Liver (tissue), 9 donors: Measurements from ENCODE around the gene NYAP2. TPM values are rescaled to one million over a fixed set of nuclear protein-coding genes. Genes with fewer than 3 reads are reported as not detected.

Experiments
- DNase-seq: peaks from one replicate; pipeline ENCODE4 v3.0.0-alpha.2; 2017; ENCODE audit warnings: low spot score
- H3K27ac ChIP-seq, 2 donors: one replicate each; pipeline ENCODE4 v1.7.0; 2013; ENCODE audit warnings: inconsistent platforms in 2 of 2, low read length in 2 of 2, control low read depth in 1 of 2, low read depth in 1 of 2, mild to moderate bottlenecking in 1 of 2
- H3K27me3 ChIP-seq, 4 donors: one replicate each; pipeline versions ENCODE4 v1.6.1 to v1.7.0; 2013; ENCODE audit warnings: low read length in 3 of 4, inconsistent platforms in 1 of 4, mild to moderate bottlenecking in 1 of 4, moderate library complexity in 1 of 4; ENCODE audit not compliant: control insufficient read depth in 4 of 4, insufficient read depth in 4 of 4
- H3K36me3 ChIP-seq, 4 donors: one replicate each; pipeline versions ENCODE4 v1.6.1 to v1.7.0; 2013; ENCODE audit warnings: low read length in 3 of 4, mild to moderate bottlenecking in 3 of 4, low read depth in 1 of 4, moderate library complexity in 1 of 4; ENCODE audit not compliant: control insufficient read depth in 4 of 4, insufficient read depth in 3 of 4
- H3K4me1 ChIP-seq, 4 donors: one replicate each; pipeline versions ENCODE4 v1.6.1 to v1.7.0; 2013; ENCODE audit warnings: low read length in 3 of 4, mild to moderate bottlenecking in 3 of 4, moderate library complexity in 1 of 4; ENCODE audit not compliant: control insufficient read depth in 4 of 4, insufficient read depth in 4 of 4
- H3K4me3 ChIP-seq, 3 donors: one replicate each; pipeline versions ENCODE4 v1.6.1 to v1.7.0; 2013; ENCODE audit warnings: low read length in 3 of 3, control low read depth in 1 of 3, low read depth in 1 of 3, mild to moderate bottlenecking in 1 of 3
- H3K9ac ChIP-seq, 2 donors: one replicate each; pipeline ENCODE4 v1.7.0; 2013; ENCODE audit warnings: low read length in 2 of 2, mild to moderate bottlenecking in 2 of 2, moderate library complexity in 2 of 2, control low read depth in 1 of 2, low read depth in 1 of 2
- H3K9me3 ChIP-seq, 4 donors: one replicate each; pipeline versions ENCODE4 v1.6.1 to v1.7.0; 2013; ENCODE audit warnings: low read length in 3 of 4; ENCODE audit not compliant: control insufficient read depth in 4 of 4
- EGR1 ChIP-seq, 2 donors: IDR thresholded peaks; 2 replicates each; pipeline ENCODE4 v1.6.1; 2016 to 2018; ENCODE audit warnings: antibody characterized with exemption in 2 of 2, low read depth in 2 of 2
- FOXA1 ChIP-seq: IDR thresholded peaks from 2 replicates; pipeline ENCODE4 v1.6.1; 2016; ENCODE audit warnings: antibody characterized with exemption
- FOXA2 ChIP-seq: IDR thresholded peaks from 2 replicates; pipeline ENCODE4 v1.6.1; 2016; ENCODE audit warnings: antibody characterized with exemption
- GABPA ChIP-seq, 2 donors: IDR thresholded peaks in 1 of 2; conservative IDR thresholded peaks in 1 of 2; 2 replicates each; pipeline ENCODE4 v1.6.1; 2016; ENCODE audit warnings: antibody characterized with exemption in 2 of 2, mild to moderate bottlenecking in 1 of 2, moderate library complexity in 1 of 2
- HNF4A ChIP-seq, 2 donors: conservative IDR thresholded peaks; 2 replicates each; pipeline ENCODE4 v1.6.1; 2016; ENCODE audit warnings: antibody characterized with exemption in 2 of 2, mild to moderate bottlenecking in 2 of 2
- HNF4G ChIP-seq: IDR thresholded peaks from 2 replicates; pipeline ENCODE4 v1.6.1; 2016; ENCODE audit warnings: antibody characterized with exemption
- JUND ChIP-seq, 2 donors: IDR thresholded peaks; 2 replicates each; pipeline ENCODE4 v1.6.1; 2016; ENCODE audit warnings: antibody characterized with exemption in 2 of 2
- NR2F2 ChIP-seq: IDR thresholded peaks from 2 replicates; pipeline ENCODE4 v1.6.1; 2016; ENCODE audit warnings: antibody characterized with exemption
- RAD21 ChIP-seq, 2 donors: IDR thresholded peaks; 2 replicates each; pipeline ENCODE4 v1.6.1; 2016; ENCODE audit warnings: antibody characterized with exemption in 2 of 2, mild to moderate bottlenecking in 2 of 2
- RXRA ChIP-seq, 2 donors: IDR thresholded peaks; 2 replicates each; pipeline ENCODE4 v1.6.1; 2017 to 2018; ENCODE audit warnings: antibody characterized with exemption in 2 of 2, mild to moderate bottlenecking in 1 of 2
- SP1 ChIP-seq: IDR thresholded peaks from 2 replicates; pipeline ENCODE4 v1.6.1; 2018; ENCODE audit warnings: antibody characterized with exemption, mild to moderate bottlenecking
- TAF1 ChIP-seq: conservative IDR thresholded peaks from 2 replicates; pipeline ENCODE4 v1.6.1; 2016; ENCODE audit warnings: antibody characterized with exemption, mild to moderate bottlenecking
- YY1 ChIP-seq: IDR thresholded peaks from 2 replicates; pipeline ENCODE4 v1.6.1; 2016; ENCODE audit warnings: antibody characterized with exemption, mild to moderate bottlenecking
- WGBS: extraction: QIAGEN DNeasy Blood & Tissue Kit; methylation state at CpG from one replicate; pipeline ENCODE4 v1.1.7; 2013; 5-methylcytosine and 5-hydroxymethylcytosine counted together
- polyA plus RNA-seq, 2 donors: library from polyadenylated mRNA; stranded (reverse) in 1 of 2; unstranded in 1 of 2; fragments of 200-250 nt in 1 of 2; fragments of >200 nt in 1 of 2; fragmentation: Nextera tagmentation in 1 of 2; extraction: Ambion mirVana in 1 of 2; gene quantifications; one replicate each; pipeline versions ENCODE4 v1.2.1 to v1.2.3, GENCODE V29; 2013 to 2015
- total RNA-seq, 2 donors: library from RNA; depleted of rRNA; stranded (reverse); fragments of >200 nt; gene quantifications; one replicate each; pipeline ENCODE4 v1.2.3, GENCODE V29; 2014
- TF ChIP-seq, protein P1 (sequence below): IDR thresholded peaks from 2 replicates; pipeline ENCODE4 v1.6.1; 2016; ENCODE audit warnings: antibody characterized with exemption, mild to moderate bottlenecking
- TF ChIP-seq, protein P2 (sequence below): IDR thresholded peaks from 2 replicates; pipeline ENCODE4 v1.6.1; 2016; ENCODE audit warnings: antibody characterized with exemption
- TF ChIP-seq, protein P3 (sequence below): IDR thresholded peaks from 2 replicates; pipeline ENCODE4 v1.6.1; 2016; ENCODE audit warnings: antibody characterized with exemption
- TF ChIP-seq, protein P4 (sequence below): fragments of 150-350 bp; IDR thresholded peaks from 2 replicates; pipeline ENCODE4 v1.5.1; 2017; ENCODE audit warnings: improper control_type of control experiment, low read depth, low read length; ENCODE audit not compliant: missing input control
- TF ChIP-seq, protein P5 (sequence below): IDR thresholded peaks from 2 replicates; pipeline ENCODE4 v1.6.1; 2016; ENCODE audit warnings: antibody characterized with exemption
- donor health status: healthy.
- donor health status: healthy.
- donor health status: healthy.
- donor health status: healthy.
- donor health status: healthy.

The NYAP2 gene
- total and polyA plus RNA-seq, 4 donors: not detected

DNA sequence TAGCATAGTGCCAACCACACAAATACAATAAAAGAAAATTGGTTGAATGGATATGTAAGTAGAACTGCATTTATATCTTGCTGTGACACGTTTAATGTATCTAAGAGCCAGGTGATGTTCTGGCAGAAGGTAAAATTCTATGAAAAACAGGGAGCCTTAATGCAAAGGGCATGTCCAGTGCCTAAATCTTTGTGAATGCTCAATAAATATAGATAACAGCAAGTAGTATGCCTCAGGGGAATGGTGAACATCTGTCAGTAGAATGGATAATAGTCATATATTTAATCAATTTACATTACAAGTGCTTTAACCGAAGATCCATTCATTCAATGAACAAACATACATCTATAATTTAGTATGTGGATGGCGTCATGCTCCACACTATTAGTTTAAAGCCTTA lies 43.7 kb upstream of the NYAP2 start:
- no peak overlapping the region for H3K9ac ChIP-seq
- no peaks in the 10 kb centered on the region for H3K9me3 ChIP-seq
- no peaks in the 10 kb centered on the region for H3K4me1 ChIP-seq
- H3K27ac ChIP-seq: no peak overlapping the region
- 58% methylated on average over 3 of the region's 3 CpGs for WGBS
- TF ChIP-seq GABPA (IDR thresholded peaks at IDR 0.05 in 1 of 2, conservative IDR thresholded peaks at IDR 0.05 in 1 of 2): no peak
- no peak for TF ChIP-seq FOXA1
- TF ChIP-seq, protein P1, sequence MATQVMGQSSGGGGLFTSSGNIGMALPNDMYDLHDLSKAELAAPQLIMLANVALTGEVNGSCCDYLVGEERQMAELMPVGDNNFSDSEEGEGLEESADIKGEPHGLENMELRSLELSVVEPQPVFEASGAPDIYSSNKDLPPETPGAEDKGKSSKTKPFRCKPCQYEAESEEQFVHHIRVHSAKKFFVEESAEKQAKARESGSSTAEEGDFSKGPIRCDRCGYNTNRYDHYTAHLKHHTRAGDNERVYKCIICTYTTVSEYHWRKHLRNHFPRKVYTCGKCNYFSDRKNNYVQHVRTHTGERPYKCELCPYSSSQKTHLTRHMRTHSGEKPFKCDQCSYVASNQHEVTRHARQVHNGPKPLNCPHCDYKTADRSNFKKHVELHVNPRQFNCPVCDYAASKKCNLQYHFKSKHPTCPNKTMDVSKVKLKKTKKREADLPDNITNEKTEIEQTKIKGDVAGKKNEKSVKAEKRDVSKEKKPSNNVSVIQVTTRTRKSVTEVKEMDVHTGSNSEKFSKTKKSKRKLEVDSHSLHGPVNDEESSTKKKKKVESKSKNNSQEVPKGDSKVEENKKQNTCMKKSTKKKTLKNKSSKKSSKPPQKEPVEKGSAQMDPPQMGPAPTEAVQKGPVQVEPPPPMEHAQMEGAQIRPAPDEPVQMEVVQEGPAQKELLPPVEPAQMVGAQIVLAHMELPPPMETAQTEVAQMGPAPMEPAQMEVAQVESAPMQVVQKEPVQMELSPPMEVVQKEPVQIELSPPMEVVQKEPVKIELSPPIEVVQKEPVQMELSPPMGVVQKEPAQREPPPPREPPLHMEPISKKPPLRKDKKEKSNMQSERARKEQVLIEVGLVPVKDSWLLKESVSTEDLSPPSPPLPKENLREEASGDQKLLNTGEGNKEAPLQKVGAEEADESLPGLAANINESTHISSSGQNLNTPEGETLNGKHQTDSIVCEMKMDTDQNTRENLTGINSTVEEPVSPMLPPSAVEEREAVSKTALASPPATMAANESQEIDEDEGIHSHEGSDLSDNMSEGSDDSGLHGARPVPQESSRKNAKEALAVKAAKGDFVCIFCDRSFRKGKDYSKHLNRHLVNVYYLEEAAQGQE: no peak
- TF ChIP-seq HNF4A (conservative IDR thresholded peaks at IDR 0.05): no peak
- no peak for TF ChIP-seq YY1
- peaks cover 0 to 2% (median 0%) of the 10 kb centered on the region in 4 donors for H3K27me3 ChIP-seq
- no peaks in the 10 kb centered on the region for H3K36me3 ChIP-seq
- H3K4me3 ChIP-seq: no peak overlapping the region
- DNase-seq: no peak

DNA sequence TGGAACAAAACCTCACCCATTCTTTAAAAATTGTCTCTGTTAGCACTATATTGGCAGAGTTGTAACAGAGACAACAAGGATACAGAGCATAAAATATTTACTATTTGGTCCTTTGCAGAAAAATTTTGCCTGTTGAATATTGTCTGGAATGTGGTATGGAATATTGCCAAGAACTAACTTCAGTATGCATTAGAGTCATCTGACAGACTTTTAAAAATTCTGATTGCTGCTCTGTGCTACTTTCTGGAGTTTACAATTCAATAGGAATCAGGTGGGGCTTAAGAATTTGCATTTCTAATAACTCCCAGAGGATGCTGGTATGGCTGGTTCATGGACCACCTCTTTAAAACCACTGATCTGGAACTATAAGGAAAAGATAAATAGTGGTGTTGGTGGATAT lies 32.8 kb upstream of the NYAP2 start:
- DNase-seq: no peak
- Histone ChIP-seq H3K9me3 (no peaks in the 10 kb centered on the region), H3K36me3 (no peaks in the 10 kb centered on the region), H3K27me3 (peaks cover 0 to 5% (median 0%) of the 10 kb centered on the region in 4 donors), H3K4me1 (no peaks in the 10 kb centered on the region), H3K9ac (no peak overlapping the region), H3K27ac (no peak overlapping the region), H3K4me3 (no peak overlapping the region)
- TF ChIP-seq EGR1 (IDR thresholded peaks at IDR 0.05; ENCODE audit: low read depth in 2 of 2) (no peak), RXRA (IDR thresholded peaks at IDR 0.05) (no peak), JUND (IDR thresholded peaks at IDR 0.05) (no peak), HNF4A (conservative IDR thresholded peaks at IDR 0.05) (no peak), NR2F2 (no peak), TAF1 (no peak), SP1 (no peak), RAD21 (IDR thresholded peaks at IDR 0.05) (no peak), YY1 (no peak), FOXA2 (no peak), HNF4G (no peak), GABPA (IDR thresholded peaks at IDR 0.05 in 1 of 2, conservative IDR thresholded peaks at IDR 0.05 in 1 of 2) (no peak), FOXA1 (no peak)
- TF ChIP-seq, protein P2, sequence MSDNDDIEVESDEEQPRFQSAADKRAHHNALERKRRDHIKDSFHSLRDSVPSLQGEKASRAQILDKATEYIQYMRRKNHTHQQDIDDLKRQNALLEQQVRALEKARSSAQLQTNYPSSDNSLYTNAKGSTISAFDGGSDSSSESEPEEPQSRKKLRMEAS: no peak
- TF ChIP-seq, protein P3, sequence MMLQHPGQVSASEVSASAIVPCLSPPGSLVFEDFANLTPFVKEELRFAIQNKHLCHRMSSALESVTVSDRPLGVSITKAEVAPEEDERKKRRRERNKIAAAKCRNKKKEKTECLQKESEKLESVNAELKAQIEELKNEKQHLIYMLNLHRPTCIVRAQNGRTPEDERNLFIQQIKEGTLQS: no peak
- TF ChIP-seq, protein P4, sequence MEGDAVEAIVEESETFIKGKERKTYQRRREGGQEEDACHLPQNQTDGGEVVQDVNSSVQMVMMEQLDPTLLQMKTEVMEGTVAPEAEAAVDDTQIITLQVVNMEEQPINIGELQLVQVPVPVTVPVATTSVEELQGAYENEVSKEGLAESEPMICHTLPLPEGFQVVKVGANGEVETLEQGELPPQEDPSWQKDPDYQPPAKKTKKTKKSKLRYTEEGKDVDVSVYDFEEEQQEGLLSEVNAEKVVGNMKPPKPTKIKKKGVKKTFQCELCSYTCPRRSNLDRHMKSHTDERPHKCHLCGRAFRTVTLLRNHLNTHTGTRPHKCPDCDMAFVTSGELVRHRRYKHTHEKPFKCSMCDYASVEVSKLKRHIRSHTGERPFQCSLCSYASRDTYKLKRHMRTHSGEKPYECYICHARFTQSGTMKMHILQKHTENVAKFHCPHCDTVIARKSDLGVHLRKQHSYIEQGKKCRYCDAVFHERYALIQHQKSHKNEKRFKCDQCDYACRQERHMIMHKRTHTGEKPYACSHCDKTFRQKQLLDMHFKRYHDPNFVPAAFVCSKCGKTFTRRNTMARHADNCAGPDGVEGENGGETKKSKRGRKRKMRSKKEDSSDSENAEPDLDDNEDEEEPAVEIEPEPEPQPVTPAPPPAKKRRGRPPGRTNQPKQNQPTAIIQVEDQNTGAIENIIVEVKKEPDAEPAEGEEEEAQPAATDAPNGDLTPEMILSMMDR: no peak
- TF ChIP-seq, protein P1: no peak
- TF ChIP-seq, protein P5, sequence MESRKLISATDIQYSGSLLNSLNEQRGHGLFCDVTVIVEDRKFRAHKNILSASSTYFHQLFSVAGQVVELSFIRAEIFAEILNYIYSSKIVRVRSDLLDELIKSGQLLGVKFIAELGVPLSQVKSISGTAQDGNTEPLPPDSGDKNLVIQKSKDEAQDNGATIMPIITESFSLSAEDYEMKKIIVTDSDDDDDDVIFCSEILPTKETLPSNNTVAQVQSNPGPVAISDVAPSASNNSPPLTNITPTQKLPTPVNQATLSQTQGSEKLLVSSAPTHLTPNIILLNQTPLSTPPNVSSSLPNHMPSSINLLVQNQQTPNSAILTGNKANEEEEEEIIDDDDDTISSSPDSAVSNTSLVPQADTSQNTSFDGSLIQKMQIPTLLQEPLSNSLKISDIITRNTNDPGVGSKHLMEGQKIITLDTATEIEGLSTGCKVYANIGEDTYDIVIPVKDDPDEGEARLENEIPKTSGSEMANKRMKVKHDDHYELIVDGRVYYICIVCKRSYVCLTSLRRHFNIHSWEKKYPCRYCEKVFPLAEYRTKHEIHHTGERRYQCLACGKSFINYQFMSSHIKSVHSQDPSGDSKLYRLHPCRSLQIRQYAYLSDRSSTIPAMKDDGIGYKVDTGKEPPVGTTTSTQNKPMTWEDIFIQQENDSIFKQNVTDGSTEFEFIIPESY: no peak
